ENCODE data around the gene FOXP1. TPM values are rescaled to one million over a fixed set of nuclear protein-coding genes. Genes with fewer than 3 reads are reported as not detected.

FOXP1 gene
- total and polyA plus RNA-seq, 2 experiments from 2014 or later, result 37.4 to 59.9 TPM

GRCh38 chr3:71523628-71524027 is 59.9 kb downstream of the FOXP1 start:
- Histone ChIP-seq H3K9ac (no peak overlapping the region), H3K4me2 (ENCODE audit: unreplicated experiment) (no peak overlapping the region), H4K20me1 (ENCODE audit: insufficient read depth) (no peaks in the 10 kb centered on the region), H3K9me3 (ENCODE audit: low read depth) (no peaks in the 10 kb centered on the region), H2AFZ (no peak overlapping the region), H3K27ac (no peak overlapping the region), H3K4me1 (ENCODE audit: insufficient read depth) (peaks cover 10% of the 10 kb centered on the region; the same call in 1 of the 2 replicates), H3K9me2 (ENCODE audit: insufficient read depth) (no peaks in the 10 kb centered on the region), H3K4me3 (no peak overlapping the region), H3F3A (ENCODE audit: insufficient read depth) (no peaks in the 10 kb centered on the region), H3K27me3 (replicated peaks; ENCODE audit: insufficient read depth) (no peaks in the 10 kb centered on the region), H3K79me2 (ENCODE audit: insufficient read depth) (peaks cover 70% of the 10 kb centered on the region), H3K36me3 (ENCODE audit: low read depth) (no peaks in the 10 kb centered on the region)
- WGBS, 2 experiments (ENCODE audit: low coverage in 1 of 2, low lambda C conversion rate in 2 of 2, missing lambda C conversion rate in 2 of 2), result 83 to 85% methylated on average over 4 of the region's 4 CpGs
- in situ Hi-C loops (cut with MboI), result no loop called here
- DNase-seq, result no peak
- TF ChIP-seq EZH2phosphoT487 (IDR thresholded peaks at IDR 0.05; ENCODE audit: insufficient read depth, low read depth) (no peak), EZH2 (IDR thresholded peaks at IDR 0.05; ENCODE audit: insufficient read depth, poor library complexity, severe bottlenecking) (no peak)

- no peak overlapping the region for H3K27ac ChIP-seq
- H3K36me3 ChIP-seq (ENCODE audit: low read depth), result no peaks in the 10 kb centered on the region
- H3K4me3 ChIP-seq, result no peak overlapping the region
- H3F3A ChIP-seq (ENCODE audit: insufficient read depth), result 0 out of 2 replicates have a peak, but pooled peaks cover 7% of the 10 kb centered on the region
- H2AFZ ChIP-seq, result no peak overlapping the region
- H3K9me2 ChIP-seq (ENCODE audit: insufficient read depth), result no peaks in the 10 kb centered on the region
- H4K20me1 ChIP-seq (ENCODE audit: insufficient read depth), result no peaks in the 10 kb centered on the region
- in situ Hi-C loops (cut with MboI), result no loop called here
- no peak for DNase-seq
- peaks cover 23% of the 10 kb centered on the region for H3K4me1 ChIP-seq (ENCODE audit: insufficient read depth)
- peaks cover 72% of the 10 kb centered on the region for H3K79me2 ChIP-seq (ENCODE audit: insufficient read depth)
- no peaks in the 10 kb centered on the region for H3K27me3 ChIP-seq (replicated peaks; ENCODE audit: insufficient read depth)
- no peak overlapping the region for H3K9ac ChIP-seq
- TF ChIP-seq EZH2phosphoT487 (IDR thresholded peaks at IDR 0.05; ENCODE audit: insufficient read depth, low read depth), result no peak
- TF ChIP-seq EZH2 (IDR thresholded peaks at IDR 0.05; ENCODE audit: insufficient read depth, poor library complexity, severe bottlenecking), result no peak
- no peaks in the 10 kb centered on the region for H3K9me3 ChIP-seq (ENCODE audit: low read depth)
- H3K4me2 ChIP-seq (ENCODE audit: unreplicated experiment), result no peak overlapping the region
- 81 to 87% methylated on average over 7 of the region's 7 CpGs for WGBS, 2 experiments (ENCODE audit: low coverage in 1 of 2, low lambda C conversion rate in 2 of 2, missing lambda C conversion rate in 2 of 2)
These were observed 61.3 kb downstream of the FOXP1 start for GRCh38 chr3:71521940-71522876.

GRCh38 chr3:71521021-71521352 is 62.5 kb downstream of the FOXP1 start:
- H3K79me2 ChIP-seq (ENCODE audit: insufficient read depth), result peaks cover 69% of the 10 kb centered on the region
- in situ Hi-C loops (cut with MboI), result no loop called here
- H3K9me3 ChIP-seq (ENCODE audit: low read depth), result no peaks in the 10 kb centered on the region
- H3K9me2 ChIP-seq (ENCODE audit: insufficient read depth), result no peaks in the 10 kb centered on the region
- H3K9ac ChIP-seq, result no peak overlapping the region
- TF ChIP-seq EZH2 (IDR thresholded peaks at IDR 0.05; ENCODE audit: insufficient read depth, poor library complexity, severe bottlenecking) (no peak), EZH2phosphoT487 (IDR thresholded peaks at IDR 0.05; ENCODE audit: insufficient read depth, low read depth) (no peak)
- H3F3A ChIP-seq (ENCODE audit: insufficient read depth), result 0 out of 2 replicates have a peak, but pooled peaks cover 7% of the 10 kb centered on the region
- no peak overlapping the region for H2AFZ ChIP-seq
- no peak overlapping the region for H3K4me2 ChIP-seq (ENCODE audit: unreplicated experiment)
- no peaks in the 10 kb centered on the region for H3K27me3 ChIP-seq (replicated peaks; ENCODE audit: insufficient read depth)
- H3K4me1 ChIP-seq (ENCODE audit: insufficient read depth), result peaks cover 29% of the 10 kb centered on the region
- no peaks in the 10 kb centered on the region for H3K36me3 ChIP-seq (ENCODE audit: low read depth)
- no peak for DNase-seq
- H3K27ac ChIP-seq, result no peak overlapping the region
- H4K20me1 ChIP-seq (ENCODE audit: insufficient read depth), result no peaks in the 10 kb centered on the region
- no peak overlapping the region for H3K4me3 ChIP-seq
- WGBS, 2 experiments (ENCODE audit: low coverage in 1 of 2, low lambda C conversion rate in 2 of 2, missing lambda C conversion rate in 2 of 2), result 99 to 100% methylated on average over 4 of the region's 4 CpGs

DNA sequence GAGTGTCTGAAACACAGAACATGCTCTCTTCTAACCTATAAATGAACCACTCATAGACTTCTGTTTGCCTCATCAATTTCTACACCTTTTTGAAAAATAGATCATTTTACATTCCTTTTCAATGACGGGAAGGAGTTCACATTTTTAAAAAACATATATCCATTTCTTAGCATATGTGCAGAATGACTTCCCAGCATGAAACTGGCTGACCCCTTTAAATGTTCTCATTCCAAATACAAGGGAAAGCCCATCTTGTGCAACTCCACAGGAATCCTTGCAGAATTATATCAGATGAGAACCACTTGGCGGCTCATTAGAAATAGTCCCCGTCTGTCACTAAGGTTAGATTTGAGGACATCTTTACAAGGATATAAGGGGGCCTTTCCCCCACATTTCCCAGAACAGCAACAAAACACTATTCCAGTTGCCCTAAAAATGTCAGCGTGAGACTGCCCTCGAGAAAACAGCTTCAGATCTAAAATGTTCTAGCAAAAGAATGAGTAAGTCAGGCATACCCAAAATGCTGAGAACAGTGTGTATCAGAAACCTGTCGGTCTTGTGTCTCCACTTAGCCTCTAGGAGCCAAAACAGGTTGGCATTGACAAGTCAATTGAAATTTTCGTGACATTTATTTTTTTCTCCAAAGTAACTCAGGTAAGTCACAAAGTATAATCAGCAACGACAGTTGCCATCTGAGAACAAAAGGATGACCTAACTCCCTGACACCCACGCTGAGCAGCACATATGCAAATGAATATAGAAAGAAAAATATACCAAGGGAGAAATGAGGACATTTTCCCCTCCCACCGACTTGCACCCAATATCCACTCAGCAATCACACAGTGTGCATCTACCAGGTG is 63.1 kb downstream of the FOXP1 start:
- Histone ChIP-seq H3K9ac (no peak overlapping the region), H3F3A (ENCODE audit: insufficient read depth) (0 out of 2 replicates have a peak, but pooled peaks cover 7% of the 10 kb centered on the region), H3K27ac (no peak overlapping the region), H3K36me3 (ENCODE audit: low read depth) (no peaks in the 10 kb centered on the region), H3K4me3 (no peak overlapping the region), H3K9me3 (ENCODE audit: low read depth) (no peaks in the 10 kb centered on the region), H3K4me2 (ENCODE audit: unreplicated experiment) (no peak overlapping the region), H4K20me1 (ENCODE audit: insufficient read depth) (no peaks in the 10 kb centered on the region), H2AFZ (no peak overlapping the region), H3K4me1 (ENCODE audit: insufficient read depth) (peaks cover 29% of the 10 kb centered on the region), H3K9me2 (ENCODE audit: insufficient read depth) (no peaks in the 10 kb centered on the region), H3K79me2 (ENCODE audit: insufficient read depth) (peaks cover 69% of the 10 kb centered on the region), H3K27me3 (replicated peaks; ENCODE audit: insufficient read depth) (no peaks in the 10 kb centered on the region)
- WGBS, 2 experiments (ENCODE audit: low coverage in 1 of 2, low lambda C conversion rate in 2 of 2, missing lambda C conversion rate in 2 of 2), result 88 to 90% methylated on average over 10 of the region's 10 CpGs
- DNase-seq, result no peak
- in situ Hi-C loops (cut with MboI), result no loop called here
- TF ChIP-seq EZH2 (IDR thresholded peaks at IDR 0.05; ENCODE audit: insufficient read depth, poor library complexity, severe bottlenecking) (no peak), EZH2phosphoT487 (IDR thresholded peaks at IDR 0.05; ENCODE audit: insufficient read depth, low read depth) (no peak)
